GM12878 (cell line): ENCODE data around the gene RPL10. TPM values are rescaled to one million over a fixed set of nuclear protein-coding genes. Genes with fewer than 3 reads are reported as not detected.

ENCODE experiments used
- ATAC-seq: fragments of 200-7000 bp; cut with Tn5 transposase; 3 replicates; pipeline ENCODE4 v1.9.1; 2020; ENCODE audit warnings: mild to moderate bottlenecking, moderate library complexity
- BruUV-seq: library from RNA; stranded (reverse); fragments of 400-500 nt; replicated peaks from 2 replicates; lab custom pipeline; 2021; lab: Mats Ljungman, UMichigan
- CTCF ChIA-PET: fragments of 300-600 bp; sonication (Branson Sonifier 250); formaldehyde crosslinking; extraction: SDS; loops from one replicate; lab custom pipeline; 2021; ENCODE audit warnings: inconsistent platforms; lab: Yijun Ruan, JAX
- POLR2A ChIA-PET: fragments of 350-600 bp; formaldehyde crosslinking; extraction: SDS; loops from one replicate; lab custom pipeline; 2021; ENCODE audit warnings: inconsistent platforms; lab: Charles Lee
- RAD21 ChIA-PET: fragments of 300-600 bp; sonication (Branson Sonifier 250); formaldehyde crosslinking; loops from one replicate; lab custom pipeline; 2023; ENCODE audit warnings: antibody characterized with exemption; ENCODE audit not compliant: unreplicated experiment; lab: Charles Lee
- SMC1A ChIA-PET: fragments of 300-600 bp; sonication (Branson Sonifier 250); formaldehyde crosslinking; loops from one replicate; lab custom pipeline; 2023; ENCODE audit not compliant: unreplicated experiment, uncharacterized antibody; lab: Charles Lee
- DNase-seq: peaks from one replicate; pipeline ENCODE4 v3.0.0-alpha.2; 2011; ENCODE audit warnings: low read depth, low spot score
- FAIRE-seq: peaks from 3 replicates; lab custom pipeline; 2011; peaks lifted over from hg19 to GRCh38; lab: Jason Lieb, UNC
- H2AFZ ChIP-seq: 2 replicates; pipeline ENCODE4 v1.6.0; 2011; ENCODE audit warnings: low read depth, low read length, control low read depth; ENCODE audit not compliant: control insufficient read depth
- H3K27ac ChIP-seq: 2 replicates; pipeline ENCODE4 v1.5.1; 2011; ENCODE audit warnings: control low read depth; ENCODE audit not compliant: control insufficient read depth, insufficient read depth
- H3K27me3 ChIP-seq, 2 experiments: replicated peaks in 1 of 2; 2 replicates each; pipeline versions ENCODE4 v1.6.0 to v1.6.1; 2011; ENCODE audit warnings: low read length in 1 of 2; ENCODE audit not compliant: control insufficient read depth in 2 of 2, insufficient read depth in 2 of 2
- H3K36me3 ChIP-seq, 2 experiments: 2 replicates each; pipeline ENCODE4 v1.5.1; 2011; ENCODE audit warnings: low read length in 1 of 2; ENCODE audit not compliant: control insufficient read depth in 2 of 2, insufficient read depth in 2 of 2
- H3K4me1 ChIP-seq: 2 replicates; pipeline ENCODE4 v1.6.1; 2011; ENCODE audit warnings: mild to moderate bottlenecking, low read length, moderate library complexity, mixed read lengths; ENCODE audit not compliant: control insufficient read depth, insufficient read depth
- H3K4me2 ChIP-seq: 2 replicates; pipeline ENCODE4 v1.6.0; 2011; ENCODE audit warnings: control low read depth; ENCODE audit not compliant: control insufficient read depth, insufficient read depth
- H3K4me3 ChIP-seq: fragments of 200-600 bp; sonication (generic); 2 replicates; pipeline ENCODE4 v1.5.1; 2016
- H3K79me2 ChIP-seq: 2 replicates; pipeline ENCODE4 v1.6.0; 2011; ENCODE audit warnings: low read length; ENCODE audit not compliant: control insufficient read depth, insufficient read depth
- H3K9ac ChIP-seq: 2 replicates; pipeline ENCODE4 v1.8.0; 2011; ENCODE audit warnings: low read length, control low read depth, mixed read lengths; ENCODE audit not compliant: control insufficient read depth, insufficient read depth
- H3K9me3 ChIP-seq: replicated peaks from 3 replicates; pipeline ENCODE4 v1.5.1; 2011; ENCODE audit warnings: mild to moderate bottlenecking, low read length; ENCODE audit not compliant: control insufficient read depth, insufficient read depth
- H4K20me1 ChIP-seq: 2 replicates; pipeline ENCODE4 v1.6.0; 2011; ENCODE audit not compliant: control insufficient read depth, insufficient read depth
- BCL11A ChIP-seq: IDR thresholded peaks from 2 replicates; pipeline ENCODE4 v1.6.1; 2011; ENCODE audit warnings: low read depth, low read length
- BCL3 ChIP-seq: IDR thresholded peaks from 2 replicates; pipeline ENCODE4 v1.6.1; 2011; ENCODE audit warnings: borderline replicate concordance, low read depth, mild to moderate bottlenecking, moderate library complexity, low read length; ENCODE audit not compliant: insufficient read depth, poor library complexity, severe bottlenecking
- CBX3 ChIP-seq: fragments of 200-600 bp; sonication (generic); IDR thresholded peaks from 2 replicates; pipeline ENCODE4 v1.6.1; 2016; ENCODE audit warnings: low read depth, borderline replicate concordance
- LARP7 ChIP-seq: fragments of 450-650 bp; IDR thresholded peaks from 2 replicates; pipeline ENCODE4 v1.6.1; 2017; ENCODE audit warnings: mild to moderate bottlenecking
- MEF2A ChIP-seq: IDR thresholded peaks from 2 replicates; pipeline ENCODE4 v1.6.1; 2011; ENCODE audit warnings: low read depth, mild to moderate bottlenecking, low read length, moderate library complexity; ENCODE audit not compliant: insufficient read depth
- PML ChIP-seq: IDR thresholded peaks from 2 replicates; pipeline ENCODE4 v1.6.1; 2012; ENCODE audit warnings: low read length, inconsistent platforms
- POLR2AphosphoS2 ChIP-seq: IDR thresholded peaks from 2 replicates; pipeline ENCODE4 v1.6.1; 2011; ENCODE audit warnings: low read depth, mild to moderate bottlenecking, low read length, improper control_type of control experiment, moderate library complexity
- POLR2AphosphoS5 ChIP-seq: IDR thresholded peaks from 2 replicates; pipeline ENCODE4 v1.6.1; 2011; ENCODE audit warnings: mild to moderate bottlenecking, low read length, inconsistent platforms
- RFX5 ChIP-seq: IDR thresholded peaks from 2 replicates; pipeline ENCODE4 v1.6.1; 2011; ENCODE audit warnings: low read depth, low read length, improper control_type of control experiment
- SIX5 ChIP-seq: IDR thresholded peaks from 2 replicates; pipeline ENCODE4 v1.6.1; 2011; ENCODE audit warnings: mild to moderate bottlenecking, low read depth, low read length, moderate library complexity; ENCODE audit not compliant: severe bottlenecking
- SPI1 ChIP-seq: IDR thresholded peaks from 2 replicates; pipeline ENCODE4 v1.6.1; 2011; ENCODE audit warnings: low read depth, mild to moderate bottlenecking, low read length, moderate library complexity, borderline replicate concordance; ENCODE audit not compliant: insufficient read depth
- TCF12 ChIP-seq: IDR thresholded peaks from 2 replicates; pipeline ENCODE4 v1.6.1; 2011; ENCODE audit warnings: low read depth, mild to moderate bottlenecking, low read length
- YBX1 ChIP-seq: fragments of 450-650 bp; IDR thresholded peaks from 2 replicates; pipeline ENCODE4 v1.6.1; 2016; ENCODE audit warnings: antibody characterized with exemption
- ZNF274 ChIP-seq: IDR thresholded peaks from one replicate; pipeline ENCODE4 v1.8.0; 2011; ENCODE audit not compliant: insufficient read length, insufficient read depth
- WGBS: methylation state at CpG from one replicate; pipeline ENCODE4 v1.1.6; 2016; ENCODE audit warnings: low lambda C conversion rate; ENCODE audit not compliant: insufficient replicate concordance, insufficient coverage; ENCODE audit errors: missing lambda C conversion rate; 5-methylcytosine and 5-hydroxymethylcytosine counted together
- in situ Hi-C: fragments of 300-500 bp; cut with MboI; formaldehyde crosslinking; loops from 9 replicates; pipeline ENCODE4 v1.14.3; 2018; ENCODE audit warnings: mixed read lengths
- intact Hi-C: fragments of 100-400 bp; cut with micrococcal nuclease; formaldehyde crosslinking; loops from one replicate; pipeline ENCODE4 v1.14.2; 2022; ENCODE audit not compliant: unreplicated experiment
- polyA plus RNA-seq, 11 experiments: library from polyadenylated mRNA; depleted of rRNA in 4 of 11; unstranded in 6 of 11; stranded (reverse) in 5 of 11; fragments of >200 nt; fragmentation: Nextera tagmentation in 4 of 11; fragmentation: Illumina TruSeq in 1 of 11; extraction: Ambion mirVana in 4 of 11; extraction: Trizol in 1 of 11; gene quantifications; 1 replicate in 1 of 11; 2 replicates in 10 of 11; pipeline versions ENCODE4 v1.2.1 to v1.2.3, GENCODE V29; 2011 to 2016; ENCODE audit warnings: inconsistent platforms in 2 of 11, missing spikeins in 2 of 11, low read depth in 1 of 11
- total RNA-seq, 4 experiments: library from RNA; depleted of rRNA in 3 of 4; stranded (reverse); fragments of >200 nt in 3 of 4; fragmentation: Illumina TruSeq in 1 of 4; extraction: Trizol in 1 of 4; gene quantifications; 2 replicates each; pipeline versions ENCODE4 v1.2.1 to v1.2.3, GENCODE V29; 2013 to 2021

The RPL10 gene
- total and polyA plus RNA-seq, 10 of the 15 experiments (the other 5 are each of a cell fraction or from before 2014, with no cell fraction given): 1,938 to 7,222 (median 4,494) TPM

- ATAC-seq (no peak), DNase-seq (no peak), FAIRE-seq (no peak)
- Histone ChIP-seq H3K4me1 (no peaks in the 10 kb centered on the region), H3K36me3 (peaks cover 0 to 56% of the 10 kb centered on the region in 2 experiments; a peak in 2 of 4 replicates), H3K9me3 (no peaks in the 10 kb centered on the region; the same call in 2 of the 3 replicates), H3K27me3 (no peaks in the 10 kb centered on the region), H3K4me3 (no peak overlapping the region), H3K4me2 (no peak overlapping the region), H2AFZ (no peak overlapping the region), H3K79me2 (no peaks in the 10 kb centered on the region), H3K27ac (no peak overlapping the region), H3K9ac (no peak overlapping the region), H4K20me1 (no peaks in the 10 kb centered on the region)
- intact Hi-C loops (no loop called here), in situ Hi-C loops (no loop called here)
- WGBS: 73% methylated on average over 10 of the region's 13 CpGs
- POLR2A ChIA-PET: no interaction called here
- no TSS peak for BruUV-seq
- RAD21 ChIA-PET: no interaction called here
- TF ChIP-seq POLR2AphosphoS5 (0 out of 2 replicates have a peak, but pooled peaks have one; percentile 5), YBX1 (no peak)
- CTCF ChIA-PET: no interaction called here
- SMC1A ChIA-PET: no interaction called here
Observed at GRCh38 chrX:154356596-154356995, 41.6 kb upstream of the RPL10 start.

GRCh38 chrX:154357205-154357604, 41.0 kb upstream of the RPL10 start:
- intact Hi-C loops: no loop called here
- WGBS: 93% methylated on average over 23 of the region's 27 CpGs
- FAIRE-seq (no peak), ATAC-seq (no peak), DNase-seq (no peak)
- Histone ChIP-seq H2AFZ (no peak overlapping the region), H3K27me3 (no peaks in the 10 kb centered on the region), H3K4me1 (no peaks in the 10 kb centered on the region), H3K36me3 (peaks cover 0 to 54% of the 10 kb centered on the region in 2 experiments; a peak in 2 of 4 replicates), H3K27ac (no peak overlapping the region), H3K4me2 (no peak overlapping the region), H3K9ac (no peak overlapping the region), H3K79me2 (no peaks in the 10 kb centered on the region), H4K20me1 (no peaks in the 10 kb centered on the region), H3K4me3 (no peak overlapping the region), H3K9me3 (no peaks in the 10 kb centered on the region; the same call in 2 of the 3 replicates)
- POLR2A ChIA-PET: no interaction called here
- CTCF ChIA-PET: no interaction called here
- in situ Hi-C loops: no loop called here
- SMC1A ChIA-PET: no interaction called here
- TF ChIP-seq POLR2AphosphoS2 (no peak), MEF2A (no peak), RFX5 (no peak), BCL11A (no peak), LARP7 (no peak), PML (no peak), SPI1 (no peak), ZNF274 (no peak), SIX5 (no peak), BCL3 (no peak), TCF12 (no peak), CBX3 (no peak)
- no TSS peak for BruUV-seq
- RAD21 ChIA-PET: no interaction called here
